K562 (cell line): Measurements from ENCODE around the gene SLC22A4. TPM values are rescaled to one million over a fixed set of nuclear protein-coding genes. Genes with fewer than 3 reads are reported as not detected.

Experiments used
- ARID4B ChIP-seq: sonication (generic); formaldehyde crosslinking; IDR thresholded peaks from 2 replicates; pipeline ENCODE4 v1.8.0; 2022; ENCODE audit warnings: mild to moderate bottlenecking, missing genetic modification reagents
- CREB5 ChIP-seq: fragments of 250-450 bp; sonication (Bioruptor Pico); IDR thresholded peaks from 2 replicates; pipeline ENCODE4 v1.5.0; 2020; ENCODE audit warnings: mild to moderate bottlenecking
- E2F4 ChIP-seq: sonication (generic); formaldehyde crosslinking; IDR thresholded peaks from 2 replicates; pipeline ENCODE4 v1.8.0; 2022; ENCODE audit warnings: mild to moderate bottlenecking, low read depth, missing genetic modification reagents
- GATAD2A ChIP-seq: fragments of 450-650 bp; IDR thresholded peaks from 2 replicates; pipeline ENCODE4 v1.6.1; 2017
- MAFF ChIP-seq: IDR thresholded peaks from 2 replicates; pipeline ENCODE4 v1.6.1; 2012; ENCODE audit warnings: low read length, improper control_type of control experiment
- MBD1 ChIP-seq: fragments of 250-450 bp; sonication (Bioruptor Pico); IDR thresholded peaks from 2 replicates; pipeline ENCODE4 v1.8.0; 2022; ENCODE audit warnings: inconsistent platforms
- SAFB ChIP-seq: fragments of 200-400 bp; formaldehyde crosslinking; IDR thresholded peaks from 2 replicates; pipeline ENCODE4 v1.6.1; 2017; ENCODE audit warnings: low read depth, low read length, borderline replicate concordance
- TAF1 ChIP-seq: IDR thresholded peaks from 2 replicates; pipeline ENCODE4 v1.6.1; 2011; ENCODE audit warnings: mild to moderate bottlenecking, low read length, moderate library complexity; ENCODE audit not compliant: insufficient read depth, control insufficient read depth, severe bottlenecking; ENCODE audit errors: extremely low read depth
- TFAP4 ChIP-seq: sonication (generic); formaldehyde crosslinking; IDR thresholded peaks from 2 replicates; pipeline ENCODE4 v1.8.0; 2022; ENCODE audit warnings: missing genetic modification reagents, mild to moderate bottlenecking, moderate library complexity, borderline replicate concordance
- ZBTB7A ChIP-seq: IDR thresholded peaks from 2 replicates; pipeline ENCODE4 v1.6.1; 2011; ENCODE audit warnings: low read depth, mild to moderate bottlenecking, low read length, moderate library complexity, borderline replicate concordance; ENCODE audit not compliant: control insufficient read depth
- ZFP30 ChIP-seq: fragments of 250-450 bp; sonication (Bioruptor Pico); IDR thresholded peaks from 2 replicates; pipeline ENCODE4 v1.8.0; 2022; ENCODE audit warnings: moderate library complexity, mild to moderate bottlenecking, inconsistent platforms, borderline replicate concordance
- ZNF197 ChIP-seq: fragments of 200-800 bp; sonication (Bioruptor generic); IDR thresholded peaks from 2 replicates; pipeline ENCODE4 v1.6.1; 2016; ENCODE audit warnings: low read depth, missing genetic modification characterization, missing compliant biosample characterization
- ZNF444 ChIP-seq: fragments of 250-450 bp; sonication (Bioruptor Pico); IDR thresholded peaks from 2 replicates; pipeline ENCODE4 v1.4.0; 2020; ENCODE audit warnings: mild to moderate bottlenecking, moderate library complexity
- polyA plus RNA-seq, 8 experiments: library from polyadenylated mRNA; depleted of rRNA in 4 of 8; stranded (reverse) in 5 of 8; unstranded in 3 of 8; fragments of >200 nt; fragmentation: Nextera tagmentation in 2 of 8; fragmentation: Illumina TruSeq in 1 of 8; extraction: Ambion mirVana in 2 of 8; extraction: Trizol in 1 of 8; gene quantifications; 2 replicates each; pipeline versions ENCODE4 v1.2.1 to v1.2.3, GENCODE V29; 2011 to 2014; ENCODE audit warnings: inconsistent platforms in 1 of 8, missing spikeins in 1 of 8
- total RNA-seq, 7 experiments: library from RNA; depleted of rRNA in 6 of 7; stranded (reverse); fragments of >200 nt in 6 of 7; fragmentation: Illumina TruSeq in 2 of 7; extraction: Trizol in 2 of 7; gene quantifications; 2 replicates each; pipeline versions ENCODE4 v1.2.1 to v1.2.3, GENCODE V29; 2011 to 2021; ENCODE audit warnings: low replicate concordance in 1 of 7

Gene SLC22A4
- total and polyA plus RNA-seq, 9 of the 15 experiments (the other 6 are each of a cell fraction or from before 2014, with no cell fraction given): 2.7 to 9.5 (median 6.2) TPM

GRCh38 chr5:132294728-132295504 is 722 bp downstream of the SLC22A4 start (continued):
- TF ChIP-seq ARID4B (CRISPR knock-in tag) (peak; percentile 15; the same call in 1 of the 2 replicates), ZBTB7A (peak; percentile 56; the same call in 1 of the 2 replicates), ZFP30 (CRISPR knock-in tag) (no peak), ZNF444 (no peak), MAFF (no peak), TFAP4 (CRISPR knock-in tag) (peak; percentile 8; the same call in 1 of the 2 replicates), ZNF197 (no peak), GATAD2A (no peak), CREB5 (no peak), MBD1 (CRISPR knock-in tag) (no peak), SAFB (0 out of 2 replicates have a peak, but pooled peaks have one; percentile 32), E2F4 (no peak), TAF1 (peak; percentile 47)
